ENCODE data around the gene SHD. TPM values are rescaled to one million over a fixed set of nuclear protein-coding genes. Genes with fewer than 3 reads are reported as not detected.
A peak's percentile ranks its signal among the peaks of the same experiment; 100 is the strongest.

The SHD gene
- total and polyA plus RNA-seq, 9 of the 15 experiments (the other 6 are each of a cell fraction or from before 2014, with no cell fraction given) = 0.05 to 0.62 (median 0.15) TPM; not detected in 5

GRCh38 chr19:4277191-4277696, 1.8 kb upstream of the SHD start (continued):
- TF ChIP-seq PURB (CRISPR knock-in tag; IDR thresholded peaks at IDR 0.05; ENCODE audit: low read depth) (no peak), SP2 (IDR thresholded peaks at IDR 0.05; ENCODE audit: extremely low read depth, low read depth, low read length, poor library complexity, severe bottlenecking) (no peak), KLF6 (CRISPR knock-in tag; IDR thresholded peaks at IDR 0.05; ENCODE audit: borderline replicate concordance) (no peak), IRF9 (tag; IDR thresholded peaks at IDR 0.05) (no peak), AFF1 (IDR thresholded peaks at IDR 0.05; ENCODE audit: low read depth in 1 of 2, partially characterized antibody in 2 of 2) (no peak), U2AF1 (optimal IDR thresholded peaks at IDR 0.05; ENCODE audit: low read depth, low read length) (no peak), SMAD1 (IDR thresholded peaks at IDR 0.05; ENCODE audit: low read depth, low read length, partially characterized antibody) (no peak), DACH1 (IDR thresholded peaks at IDR 0.05; ENCODE audit: partially characterized antibody) (no peak), ZNF778 (CRISPR knock-in tag; IDR thresholded peaks at IDR 0.05) (no peak), FOXJ3 (CRISPR knock-in tag; IDR thresholded peaks at IDR 0.05) (no peak), RFX7 (CRISPR knock-in tag; IDR thresholded peaks at IDR 0.05) (no peak), POLR2H (tag; IDR thresholded peaks at IDR 0.05; ENCODE audit: low read depth) (no peak), CREM (IDR thresholded peaks at IDR 0.05; ENCODE audit: low read depth) (no peak), NFRKB (IDR thresholded peaks at IDR 0.05; ENCODE audit: low read depth) (no peak), MCM7 (IDR thresholded peaks at IDR 0.05) (no peak), MYC (IDR thresholded peaks at IDR 0.05; ENCODE audit: low read depth, low read length) (no peak), MYC (CRISPR knock-in tag; IDR thresholded peaks at IDR 0.05; ENCODE audit: borderline replicate concordance, low read depth) (no peak), ZC3H4 (CRISPR knock-in tag; IDR thresholded peaks at IDR 0.05; ENCODE audit: borderline replicate concordance) (no peak), NELFE (IDR thresholded peaks at IDR 0.05; ENCODE audit: insufficient read depth, insufficient read length) (no peak), SAFB2 (IDR thresholded peaks at IDR 0.05; ENCODE audit: borderline replicate concordance, low read depth, low read length, severe bottlenecking) (no peak), ZC3H11A (IDR thresholded peaks at IDR 0.05; ENCODE audit: low read depth, low read length) (no peak), RNF2 (IDR thresholded peaks at IDR 0.05) (no peak), ZNF436 (CRISPR knock-in tag; IDR thresholded peaks at IDR 0.05) (no peak), ZNF408 (CRISPR knock-in tag; IDR thresholded peaks at IDR 0.05; ENCODE audit: low read depth) (no peak), EGR1 (conservative IDR thresholded peaks at IDR 0.05) (peak; percentile 58), PML (IDR thresholded peaks at IDR 0.05; ENCODE audit: low read length) (no peak)
- TF ChIP-seq, protein P1, sequence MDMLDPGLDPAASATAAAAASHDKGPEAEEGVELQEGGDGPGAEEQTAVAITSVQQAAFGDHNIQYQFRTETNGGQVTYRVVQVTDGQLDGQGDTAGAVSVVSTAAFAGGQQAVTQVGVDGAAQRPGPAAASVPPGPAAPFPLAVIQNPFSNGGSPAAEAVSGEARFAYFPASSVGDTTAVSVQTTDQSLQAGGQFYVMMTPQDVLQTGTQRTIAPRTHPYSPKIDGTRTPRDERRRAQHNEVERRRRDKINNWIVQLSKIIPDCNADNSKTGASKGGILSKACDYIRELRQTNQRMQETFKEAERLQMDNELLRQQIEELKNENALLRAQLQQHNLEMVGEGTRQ (CRISPR knock-in tag; IDR thresholded peaks at IDR 0.05) = no peak
